ENCODE data around the gene NDRG3.

NDRG3 gene

DNA sequence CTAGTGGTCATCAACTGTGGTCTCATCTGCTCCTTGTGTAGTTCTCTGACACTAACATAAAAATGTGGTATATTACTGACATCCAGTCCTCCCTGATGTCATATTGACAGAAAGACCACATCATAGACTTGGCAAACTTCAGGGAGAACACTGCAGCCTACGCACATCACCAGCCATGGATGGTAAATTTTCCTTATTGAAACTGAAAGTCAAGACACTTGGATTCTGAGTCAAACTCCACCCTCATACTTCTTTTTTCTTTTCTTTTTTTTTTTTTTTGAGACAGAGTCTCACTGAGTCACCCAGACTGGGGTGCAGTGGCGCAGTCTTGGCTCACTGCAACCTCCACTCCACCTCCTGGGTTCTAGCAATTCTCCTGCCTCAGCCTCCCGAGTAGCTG lies 25.4 kb downstream of the NDRG3 start:
- H3K36me3 ChIP-seq (ENCODE audit: insufficient read depth): no peaks in the 10 kb centered on the region
- H3K27me3 ChIP-seq (ENCODE audit: insufficient read depth, low read depth): no peaks in the 10 kb centered on the region
- H3K4me3 ChIP-seq (IDR thresholded peaks at IDR 0.05; ENCODE audit: insufficient read depth, low read depth, low read length): no peak overlapping the region
- no peak overlapping the region for H3K27ac ChIP-seq
- H3K9ac ChIP-seq: no peak overlapping the region
- no peak overlapping the region for H3K4me2 ChIP-seq
- no peaks in the 10 kb centered on the region for H3K4me1 ChIP-seq (ENCODE audit: low read depth, poor library complexity, severe bottlenecking)
- no peaks in the 10 kb centered on the region for H4K20me1 ChIP-seq (ENCODE audit: insufficient read depth)
- no peaks in the 10 kb centered on the region for H3K79me2 ChIP-seq (ENCODE audit: insufficient read depth, low read depth)
- TF ChIP-seq, protein P1, sequence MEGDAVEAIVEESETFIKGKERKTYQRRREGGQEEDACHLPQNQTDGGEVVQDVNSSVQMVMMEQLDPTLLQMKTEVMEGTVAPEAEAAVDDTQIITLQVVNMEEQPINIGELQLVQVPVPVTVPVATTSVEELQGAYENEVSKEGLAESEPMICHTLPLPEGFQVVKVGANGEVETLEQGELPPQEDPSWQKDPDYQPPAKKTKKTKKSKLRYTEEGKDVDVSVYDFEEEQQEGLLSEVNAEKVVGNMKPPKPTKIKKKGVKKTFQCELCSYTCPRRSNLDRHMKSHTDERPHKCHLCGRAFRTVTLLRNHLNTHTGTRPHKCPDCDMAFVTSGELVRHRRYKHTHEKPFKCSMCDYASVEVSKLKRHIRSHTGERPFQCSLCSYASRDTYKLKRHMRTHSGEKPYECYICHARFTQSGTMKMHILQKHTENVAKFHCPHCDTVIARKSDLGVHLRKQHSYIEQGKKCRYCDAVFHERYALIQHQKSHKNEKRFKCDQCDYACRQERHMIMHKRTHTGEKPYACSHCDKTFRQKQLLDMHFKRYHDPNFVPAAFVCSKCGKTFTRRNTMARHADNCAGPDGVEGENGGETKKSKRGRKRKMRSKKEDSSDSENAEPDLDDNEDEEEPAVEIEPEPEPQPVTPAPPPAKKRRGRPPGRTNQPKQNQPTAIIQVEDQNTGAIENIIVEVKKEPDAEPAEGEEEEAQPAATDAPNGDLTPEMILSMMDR (conservative IDR thresholded peaks at IDR 0.05; ENCODE audit: low read depth, low read length): no peak
- H2AFZ ChIP-seq (ENCODE audit: low read depth): no peak overlapping the region

DNA sequence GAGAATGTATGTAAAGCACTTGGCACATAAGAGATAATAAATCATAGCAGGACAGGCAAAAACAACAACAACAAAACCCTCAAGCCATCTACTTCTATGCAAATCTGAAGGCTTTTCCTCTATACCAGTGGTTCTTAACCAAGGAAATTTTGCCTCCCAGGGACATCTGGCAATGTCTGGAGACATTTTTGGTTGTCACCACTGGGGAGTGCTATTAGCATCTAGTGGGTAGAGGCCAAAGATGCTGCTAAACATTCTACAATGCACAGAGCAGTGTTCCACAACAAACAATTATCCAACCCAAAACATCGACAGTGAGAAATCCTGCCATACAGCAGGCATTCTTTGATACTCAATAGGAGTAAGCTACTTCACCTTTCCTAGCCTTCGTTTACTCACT lies 28.2 kb downstream of the NDRG3 start:
- Histone ChIP-seq H3K4me1 (ENCODE audit: low read depth, poor library complexity, severe bottlenecking) (no peaks in the 10 kb centered on the region), H3K4me2 (no peak overlapping the region), H2AFZ (ENCODE audit: low read depth) (no peak overlapping the region), H3K36me3 (ENCODE audit: insufficient read depth) (no peaks in the 10 kb centered on the region), H3K4me3 (IDR thresholded peaks at IDR 0.05; ENCODE audit: insufficient read depth, low read depth, low read length) (no peak overlapping the region), H3K79me2 (ENCODE audit: insufficient read depth, low read depth) (no peaks in the 10 kb centered on the region), H4K20me1 (ENCODE audit: insufficient read depth) (no peaks in the 10 kb centered on the region), H3K9ac (no peak overlapping the region), H3K27me3 (ENCODE audit: insufficient read depth, low read depth) (no peaks in the 10 kb centered on the region), H3K27ac (no peak overlapping the region)
- TF ChIP-seq, protein P1 (conservative IDR thresholded peaks at IDR 0.05; ENCODE audit: low read depth, low read length): no peak

DNA sequence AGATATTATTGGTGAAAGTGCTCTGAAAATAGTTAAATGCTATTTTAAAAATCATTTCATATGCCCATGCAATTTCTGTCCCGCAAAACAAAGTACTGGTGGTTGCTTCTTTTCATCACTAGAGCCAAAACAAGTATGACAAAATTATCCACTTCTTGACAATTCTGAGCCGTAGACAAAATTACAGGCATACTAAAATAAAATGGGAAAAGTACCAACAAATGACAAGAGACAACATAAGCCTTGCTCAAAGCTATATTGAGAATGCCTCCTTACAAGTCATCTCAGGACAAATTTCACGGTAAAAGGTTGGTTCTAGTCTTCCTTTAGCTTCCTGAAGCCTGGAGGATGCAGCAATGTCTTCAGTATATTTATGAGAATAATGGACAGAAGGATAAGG lies 28.9 kb downstream of the NDRG3 start:
- TF ChIP-seq, protein P1 (conservative IDR thresholded peaks at IDR 0.05; ENCODE audit: low read depth, low read length): no peak
- Histone ChIP-seq H3K9ac (no peak overlapping the region), H3K27ac (no peak overlapping the region), H3K4me1 (ENCODE audit: low read depth, poor library complexity, severe bottlenecking) (no peaks in the 10 kb centered on the region), H3K27me3 (ENCODE audit: insufficient read depth, low read depth) (no peaks in the 10 kb centered on the region), H3K79me2 (ENCODE audit: insufficient read depth, low read depth) (no peaks in the 10 kb centered on the region), H4K20me1 (ENCODE audit: insufficient read depth) (no peaks in the 10 kb centered on the region), H2AFZ (ENCODE audit: low read depth) (no peak overlapping the region), H3K36me3 (ENCODE audit: insufficient read depth) (no peaks in the 10 kb centered on the region), H3K4me3 (IDR thresholded peaks at IDR 0.05; ENCODE audit: insufficient read depth, low read depth, low read length) (no peak overlapping the region), H3K4me2 (no peak overlapping the region)

DNA sequence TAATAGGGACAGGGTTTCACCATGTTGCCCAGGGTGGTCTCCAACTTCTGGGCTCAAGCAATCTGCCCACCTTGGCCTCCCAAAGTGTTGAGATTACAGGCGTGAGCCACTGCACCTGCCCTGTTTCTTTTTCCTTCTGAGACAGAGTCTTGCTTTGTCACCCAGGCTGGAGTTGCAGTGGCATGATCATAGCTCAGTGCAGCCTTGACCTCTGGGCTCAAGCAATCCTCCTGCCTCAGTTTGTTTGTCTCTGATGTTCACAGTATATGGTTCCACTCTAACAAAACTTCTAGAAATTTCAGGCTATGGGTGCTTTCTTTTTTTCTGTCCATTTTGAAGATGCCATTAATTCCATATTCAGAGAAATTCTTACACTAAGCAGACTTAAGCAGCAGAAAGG lies 33.1 kb downstream of the NDRG3 start:
- TF ChIP-seq, protein P1 (conservative IDR thresholded peaks at IDR 0.05; ENCODE audit: low read depth, low read length): no peak
- H3K36me3 ChIP-seq (ENCODE audit: insufficient read depth): no peaks in the 10 kb centered on the region
- no peaks in the 10 kb centered on the region for H3K27me3 ChIP-seq (ENCODE audit: insufficient read depth, low read depth)
- H3K4me3 ChIP-seq (IDR thresholded peaks at IDR 0.05; ENCODE audit: insufficient read depth, low read depth, low read length): no peak overlapping the region
- H3K27ac ChIP-seq: no peak overlapping the region
- H3K4me2 ChIP-seq: no peak overlapping the region
- no peaks in the 10 kb centered on the region for H3K4me1 ChIP-seq (ENCODE audit: low read depth, poor library complexity, severe bottlenecking)
- no peaks in the 10 kb centered on the region for H4K20me1 ChIP-seq (ENCODE audit: insufficient read depth)
- H2AFZ ChIP-seq (ENCODE audit: low read depth): no peak overlapping the region
- H3K79me2 ChIP-seq (ENCODE audit: insufficient read depth, low read depth): no peaks in the 10 kb centered on the region
- H3K9ac ChIP-seq: no peak overlapping the region

DNA sequence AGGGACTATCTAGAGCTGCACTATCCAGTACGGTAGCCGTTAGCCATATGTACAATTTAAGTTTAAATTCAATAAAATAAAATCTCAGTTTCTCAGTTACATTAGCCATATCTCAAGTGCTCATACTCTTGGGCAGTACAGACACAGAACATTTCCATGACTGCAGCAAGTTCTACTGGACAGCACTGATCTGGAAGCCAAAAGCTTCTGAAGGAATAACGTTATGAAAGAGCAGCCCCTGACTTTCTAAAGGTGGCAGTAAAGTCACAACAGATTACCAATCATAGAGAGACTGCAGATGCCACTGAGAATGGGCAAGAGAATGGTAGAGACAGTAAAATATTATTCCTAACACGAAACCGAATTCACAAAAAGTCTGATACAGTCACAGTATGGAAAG lies 36.8 kb downstream of the NDRG3 start:
- Histone ChIP-seq H3K27me3 (ENCODE audit: insufficient read depth, low read depth) (no peaks in the 10 kb centered on the region), H3K4me3 (IDR thresholded peaks at IDR 0.05; ENCODE audit: insufficient read depth, low read depth, low read length) (no peak overlapping the region), H4K20me1 (ENCODE audit: insufficient read depth) (no peaks in the 10 kb centered on the region), H2AFZ (ENCODE audit: low read depth) (no peak overlapping the region), H3K4me1 (ENCODE audit: low read depth, poor library complexity, severe bottlenecking) (no peaks in the 10 kb centered on the region), H3K9ac (no peak overlapping the region), H3K79me2 (ENCODE audit: insufficient read depth, low read depth) (no peaks in the 10 kb centered on the region), H3K36me3 (ENCODE audit: insufficient read depth) (no peaks in the 10 kb centered on the region), H3K27ac (no peak overlapping the region), H3K4me2 (no peak overlapping the region)
- TF ChIP-seq, protein P1 (conservative IDR thresholded peaks at IDR 0.05; ENCODE audit: low read depth, low read length): no peak

Data from KMS-11 (cell line).